Measurements from ENCODE around the gene F5.

The F5 gene

DNA sequence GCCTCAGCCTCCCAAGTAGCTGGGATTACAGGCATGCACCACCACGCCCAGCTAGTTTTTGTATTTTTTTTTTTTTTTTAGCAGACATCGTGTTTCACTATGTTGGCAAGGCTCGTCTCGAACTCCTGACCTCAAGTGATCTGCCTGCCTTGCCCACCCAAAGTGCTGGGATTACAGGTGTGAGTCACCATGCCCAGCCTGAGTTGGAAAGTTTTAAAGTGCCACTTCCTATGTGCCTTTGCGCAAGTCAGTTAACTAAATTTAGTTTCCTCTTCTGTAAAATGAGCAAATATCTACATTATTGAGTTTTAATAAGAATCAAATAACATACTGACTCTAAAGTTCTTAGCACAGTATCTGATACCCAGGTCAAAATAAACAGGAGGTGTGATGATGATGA lies 112.9 kb downstream of the F5 start:
- no peak for FAIRE-seq

GRCh38 chr1:169472738-169473137 lies 113.5 kb downstream of the F5 start:
- FAIRE-seq: no peak

GRCh38 chr1:169468982-169469381 lies 117.3 kb downstream of the F5 start:
- no peak for FAIRE-seq

DNA sequence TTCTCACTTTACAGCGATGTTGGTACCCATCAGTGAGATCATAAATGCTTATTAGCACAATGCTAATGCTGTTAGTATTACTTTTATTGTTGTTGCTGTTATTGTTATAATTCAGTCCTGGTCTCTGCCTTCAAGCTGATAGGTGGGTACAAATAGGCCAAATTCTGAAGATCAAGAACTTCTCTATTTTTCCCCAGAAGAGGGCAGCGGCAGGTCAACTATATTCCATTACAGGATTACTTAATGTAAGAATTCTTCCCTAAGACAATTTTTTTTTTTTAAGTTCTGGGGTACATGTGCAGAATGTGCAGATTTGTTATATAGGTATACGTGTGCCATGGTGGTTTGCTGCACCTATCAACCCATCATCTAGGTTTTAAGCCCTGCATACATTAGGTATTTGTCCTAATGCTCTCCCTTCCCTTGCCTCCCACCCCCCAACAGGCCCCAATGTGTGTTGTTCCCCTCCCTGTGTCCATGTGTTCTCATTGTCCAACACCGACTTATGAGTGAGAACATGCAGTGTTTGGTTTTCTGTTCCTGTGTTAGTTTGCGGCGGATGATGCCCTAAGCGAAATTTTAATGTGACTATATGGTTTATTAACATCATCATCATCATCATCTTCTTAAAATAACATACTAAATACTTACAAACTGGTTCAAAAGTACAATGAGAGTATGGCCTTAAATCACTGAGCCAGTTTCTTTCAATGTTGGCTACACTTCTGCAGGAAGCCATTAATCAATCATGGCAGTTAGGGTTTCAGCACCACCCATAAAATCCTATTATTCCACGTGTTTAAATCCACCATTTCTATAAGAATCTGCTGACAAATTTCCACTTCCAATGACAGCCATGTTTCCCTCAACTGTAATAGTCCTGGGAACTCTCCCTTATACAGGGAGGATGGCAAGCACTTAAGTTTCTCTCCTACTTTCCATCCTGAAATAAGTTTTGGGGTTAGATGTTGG lies 119.7 kb downstream of the F5 start:
- FAIRE-seq: no peak

GRCh38 chr1:169465281-169465680 lies 121.0 kb downstream of the F5 start:
- FAIRE-seq: no peak
